ENCODE measurements around the gene CYB5A. TPM values are rescaled to one million over a fixed set of nuclear protein-coding genes. Genes with fewer than 3 reads are reported as not detected.

The CYB5A gene
- total and polyA plus RNA-seq, 9 of the 15 experiments (the other 6 are each of a cell fraction or from before 2014, with no cell fraction given): 11.9 to 22.6 (median 14.1) TPM

DNA sequence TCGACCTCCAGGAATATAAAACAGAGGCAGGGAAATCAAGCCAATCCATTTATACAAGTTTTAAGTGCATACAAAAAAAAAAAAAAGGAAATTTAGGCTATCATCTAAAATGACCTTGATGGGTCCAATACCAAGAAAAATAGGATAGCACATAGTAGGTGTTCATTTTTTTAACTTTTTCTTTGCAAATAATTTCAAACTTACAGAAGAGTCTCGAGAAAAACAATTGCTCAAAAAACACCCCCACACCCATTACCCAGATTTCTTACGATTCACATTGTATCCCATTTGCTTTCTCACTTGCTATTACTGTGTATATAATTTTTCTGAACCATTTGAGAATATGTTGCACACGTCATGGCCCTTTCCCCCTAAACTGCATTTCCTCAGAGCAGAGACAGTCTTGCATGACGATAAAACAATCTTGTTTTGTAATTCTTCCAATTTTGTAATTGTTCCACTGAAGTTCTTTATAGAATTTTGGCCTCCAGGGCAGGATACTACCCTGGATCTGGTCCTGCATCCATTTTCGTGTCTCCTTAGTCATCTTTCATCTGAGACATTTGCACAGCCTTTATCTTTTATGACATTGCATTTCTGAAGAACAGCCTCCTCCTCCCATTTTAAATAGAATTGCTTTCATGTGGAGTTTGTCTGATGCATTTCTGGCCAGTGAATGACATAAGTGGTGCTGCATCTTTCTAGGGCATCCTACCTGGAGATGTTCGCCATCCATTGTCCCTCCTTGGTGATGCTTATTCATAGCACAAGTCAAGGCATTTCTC lies 68.9 kb downstream of the CYB5A start:
- in situ Hi-C loops (cut with MboI) (no loop called here), intact Hi-C loops (cut with micrococcal nuclease) (no loop called here)
- Histone ChIP-seq H3K9me3 (replicated peaks; ENCODE audit: control insufficient read depth, insufficient read depth, low read depth, low read length) (no peaks in the 10 kb centered on the region), H3K27me3 (ENCODE audit: control insufficient read depth in 2 of 2, insufficient read depth in 2 of 2, low read length in 2 of 2) (peaks cover 0 to 7% of the 10 kb centered on the region in 2 experiments; a peak in 2 of 5 replicates), H3K4me2 (ENCODE audit: insufficient read depth, low read length) (no peak overlapping the region), H3K4me3 (no peak overlapping the region), H2AFZ (ENCODE audit: low read depth, low read length) (no peak overlapping the region), H3K79me2 (ENCODE audit: control insufficient read depth, insufficient read depth, low read length) (no peaks in the 10 kb centered on the region), H3K9ac (ENCODE audit: insufficient read depth in 1 of 2, low read depth in 2 of 2, low read length in 2 of 2) (no peak overlapping the region), H3K36me3 (ENCODE audit: control insufficient read depth, insufficient read depth, low read length) (no peaks in the 10 kb centered on the region), H3K27ac (ENCODE audit: extremely low read depth, low read depth, low read length) (no peak overlapping the region), H3K4me1 (replicated peaks in 1 of 2; ENCODE audit: control insufficient read depth in 2 of 2, insufficient read depth in 2 of 2, low read length in 2 of 2) (peaks cover 0 to 8% of the 10 kb centered on the region in 2 experiments; a peak in 2 of 5 replicates), H3K9me1 (ENCODE audit: control insufficient read depth, insufficient read depth, low read length) (no peaks in the 10 kb centered on the region), H4K20me1 (replicated peaks; ENCODE audit: control insufficient read depth, insufficient read depth, low read length) (no peaks in the 10 kb centered on the region)
- DNase-seq (ENCODE audit: extremely low read depth in 1 of 4, low spot score in 3 of 4) (no peak), ATAC-seq (no peak), FAIRE-seq (peak; percentile 6)
- ChIA-PET CTCF (ENCODE audit: low intra/inter-chr PET ratio) (no interaction called here), POLR2A (no interaction called here)
- no TSS peak for BruUV-seq (replicated peaks)
- 6% methylated on average over 7 of the region's 7 CpGs for WGBS (ENCODE audit: insufficient coverage, low coverage, missing lambda C conversion rate)
- TF ChIP-seq DNMT1 (IDR thresholded peaks at IDR 0.05): no peak
- TF ChIP-seq C11orf30 (IDR thresholded peaks at IDR 0.05; ENCODE audit: low read depth): 0 out of 2 replicates have a peak, but pooled peaks have one; percentile 42
- no peak for TF ChIP-seq RAD21 (CRISPR knock-in tag; conservative IDR thresholded peaks at IDR 0.05 in 1 of 2, IDR thresholded peaks at IDR 0.05 in 1 of 2)
- TF ChIP-seq CXXC5 (CRISPR knock-in tag; IDR thresholded peaks at IDR 0.05): no peak
- no peak for TF ChIP-seq OTX1 (CRISPR knock-in tag; IDR thresholded peaks at IDR 0.05)
- TF ChIP-seq NFE2 (IDR thresholded peaks at IDR 0.05; ENCODE audit: low read depth): peak; percentile 57; the same call in 1 of the 2 replicates
- TF ChIP-seq KLF16 (IDR thresholded peaks at IDR 0.05): no peak
- no peak for TF ChIP-seq IRF2 (CRISPR knock-in tag; IDR thresholded peaks at IDR 0.05)
- TF ChIP-seq FOXK1 (CRISPR knock-in tag; IDR thresholded peaks at IDR 0.05; ENCODE audit: borderline replicate concordance): no peak
- peak; percentile 71; the same call in 1 of the 2 replicates for TF ChIP-seq ZKSCAN1 (IDR thresholded peaks at IDR 0.05; ENCODE audit: low read depth, low read length)
- no peak for TF ChIP-seq SMARCC2 (IDR thresholded peaks at IDR 0.05; ENCODE audit: low read depth)
- TF ChIP-seq KDM2B (CRISPR knock-in tag; IDR thresholded peaks at IDR 0.05): no peak
- 0 out of 2 replicates have a peak, but pooled peaks have one; percentile 10 for TF ChIP-seq NCOR1 (IDR thresholded peaks at IDR 0.05)
- TF ChIP-seq SLC30A9 (CRISPR knock-in tag; IDR thresholded peaks at IDR 0.05): no peak
- no peak for TF ChIP-seq BRCA1 (IDR thresholded peaks at IDR 0.05)
- no peak for TF ChIP-seq BRCA1 (CRISPR knock-in tag; IDR thresholded peaks at IDR 0.05)
- TF ChIP-seq, protein P1, sequence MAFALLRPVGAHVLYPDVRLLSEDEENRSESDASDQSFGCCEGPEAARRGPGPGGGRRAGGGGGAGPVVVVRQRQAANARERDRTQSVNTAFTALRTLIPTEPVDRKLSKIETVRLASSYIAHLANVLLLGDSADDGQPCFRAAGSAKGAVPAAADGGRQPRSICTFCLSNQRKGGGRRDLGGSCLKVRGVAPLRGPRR (CRISPR knock-in tag; IDR thresholded peaks at IDR 0.05): no peak
- TF ChIP-seq THRAP3 (IDR thresholded peaks at IDR 0.05; ENCODE audit: borderline replicate concordance): no peak
- peak in 1 of 2 experiments; percentile 39; a peak in 1 of 4 replicates for TF ChIP-seq RCOR1 (IDR thresholded peaks at IDR 0.05; ENCODE audit: borderline replicate concordance in 1 of 2, low read depth in 2 of 2, low read length in 2 of 2)
- TF ChIP-seq ZNF146 (CRISPR knock-in tag; IDR thresholded peaks at IDR 0.05; ENCODE audit: unreplicated experiment): no peak
- no peak for TF ChIP-seq CEBPG (CRISPR knock-in tag; IDR thresholded peaks at IDR 0.05)
- no peak for TF ChIP-seq CEBPG (tag; conservative IDR thresholded peaks at IDR 0.05 in 1 of 2, IDR thresholded peaks at IDR 0.05 in 1 of 2)
